ENCODE data around the gene GRAP. TPM values are rescaled to one million over a fixed set of nuclear protein-coding genes. Genes with fewer than 3 reads are reported as not detected.

The GRAP gene
- total RNA-seq, 4 donors from 2014 or later = 1.1 to 7.1 (median 4.1) TPM

DNA sequence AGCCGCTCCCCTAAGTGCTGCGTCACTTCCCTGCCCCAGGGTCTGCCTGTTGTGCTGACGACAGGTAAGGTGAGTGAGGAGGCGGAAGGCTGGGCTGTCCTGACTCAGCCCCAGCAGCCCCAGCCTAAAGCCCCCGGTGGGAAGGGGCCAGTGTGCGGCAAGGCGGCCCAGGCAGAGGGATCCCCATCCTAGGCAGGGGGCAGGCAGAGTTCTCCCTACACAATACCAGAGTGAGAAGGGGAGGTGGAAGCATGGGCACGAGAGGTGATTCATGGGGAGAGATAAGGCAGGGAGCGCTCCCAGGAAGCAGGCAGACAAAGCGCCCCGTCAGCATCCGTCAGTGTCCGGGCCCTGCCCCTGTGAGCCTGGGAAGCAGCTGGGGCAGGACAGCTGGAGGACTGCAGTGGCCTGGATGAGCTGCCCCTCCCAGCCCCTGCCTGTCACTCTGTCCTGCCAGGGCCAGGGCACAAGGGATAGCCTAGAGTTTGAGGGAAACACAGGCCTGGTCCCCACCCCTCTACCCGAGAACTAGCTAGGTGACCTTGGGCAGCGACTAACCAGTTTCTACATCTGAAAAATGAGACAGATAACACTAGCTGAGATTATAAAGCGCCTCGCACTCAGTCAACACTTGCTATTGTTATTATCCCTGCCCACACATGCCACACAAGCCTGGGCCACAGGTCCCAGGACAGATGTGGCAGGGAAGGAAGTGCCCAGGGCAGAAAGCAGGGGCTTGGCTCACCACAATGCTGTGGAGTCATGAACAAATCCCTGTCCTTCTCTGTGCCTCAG is 46.0 kb downstream of the GRAP start:
- Histone ChIP-seq H3K4me3 (no peak overlapping the region), H3K27me3 (no peaks in the 10 kb centered on the region), H3K27ac (no peak overlapping the region), H3K9me3 (peaks cover 0 to 11% (median 0%) of the 10 kb centered on the region in 3 donors), H3K4me1 (peaks cover 0 to 29% (median 0%) of the 10 kb centered on the region in 3 donors), H3K36me3 (no peaks in the 10 kb centered on the region)
- no peak for TF ChIP-seq EP300 (IDR thresholded peaks at IDR 0.05)
- TF ChIP-seq POLR2A (IDR thresholded peaks at IDR 0.05) = no peak
- TF ChIP-seq, protein P1, sequence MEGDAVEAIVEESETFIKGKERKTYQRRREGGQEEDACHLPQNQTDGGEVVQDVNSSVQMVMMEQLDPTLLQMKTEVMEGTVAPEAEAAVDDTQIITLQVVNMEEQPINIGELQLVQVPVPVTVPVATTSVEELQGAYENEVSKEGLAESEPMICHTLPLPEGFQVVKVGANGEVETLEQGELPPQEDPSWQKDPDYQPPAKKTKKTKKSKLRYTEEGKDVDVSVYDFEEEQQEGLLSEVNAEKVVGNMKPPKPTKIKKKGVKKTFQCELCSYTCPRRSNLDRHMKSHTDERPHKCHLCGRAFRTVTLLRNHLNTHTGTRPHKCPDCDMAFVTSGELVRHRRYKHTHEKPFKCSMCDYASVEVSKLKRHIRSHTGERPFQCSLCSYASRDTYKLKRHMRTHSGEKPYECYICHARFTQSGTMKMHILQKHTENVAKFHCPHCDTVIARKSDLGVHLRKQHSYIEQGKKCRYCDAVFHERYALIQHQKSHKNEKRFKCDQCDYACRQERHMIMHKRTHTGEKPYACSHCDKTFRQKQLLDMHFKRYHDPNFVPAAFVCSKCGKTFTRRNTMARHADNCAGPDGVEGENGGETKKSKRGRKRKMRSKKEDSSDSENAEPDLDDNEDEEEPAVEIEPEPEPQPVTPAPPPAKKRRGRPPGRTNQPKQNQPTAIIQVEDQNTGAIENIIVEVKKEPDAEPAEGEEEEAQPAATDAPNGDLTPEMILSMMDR (IDR thresholded peaks at IDR 0.05) = no peak
- no peak for TF ChIP-seq POLR2AphosphoS5 (IDR thresholded peaks at IDR 0.05)
- 70 to 90% methylated on average over 2 to 4 of the region's 17 CpGs for WGBS, 2 donors (ENCODE audit: low coverage in 1 of 2)
- ATAC-seq = no peak

DNA sequence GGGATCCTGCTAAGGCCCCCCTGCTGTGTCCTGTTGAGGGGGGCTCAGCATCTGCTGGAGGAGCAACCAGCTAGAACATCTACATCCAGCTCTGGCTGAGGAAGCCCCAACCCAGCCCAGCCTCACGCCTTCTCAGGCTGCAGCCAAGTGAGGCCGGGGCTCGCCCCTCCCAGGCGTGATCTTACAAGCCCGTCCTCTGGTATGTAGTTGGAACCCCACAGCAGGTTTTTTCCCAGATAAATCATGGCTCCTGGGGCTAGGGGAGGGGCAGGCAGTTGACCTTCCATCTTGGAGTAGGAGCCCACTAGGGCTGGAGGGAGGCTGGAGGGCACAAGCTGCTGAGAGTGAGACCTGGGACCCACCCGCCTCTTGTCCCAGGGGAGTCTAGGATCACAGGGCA is 46.8 kb downstream of the GRAP start:
- ATAC-seq = no peak
- no peak overlapping the region for H3K4me3 ChIP-seq
- H3K9me3 ChIP-seq = peaks cover 0 to 16% (median 0%) of the 10 kb centered on the region in 3 donors
- TF ChIP-seq EP300 (IDR thresholded peaks at IDR 0.05) (no peak), POLR2AphosphoS5 (IDR thresholded peaks at IDR 0.05) (no peak), POLR2A (IDR thresholded peaks at IDR 0.05) (no peak)
- TF ChIP-seq, protein P1 (IDR thresholded peaks at IDR 0.05) = no peak
- no peaks in the 10 kb centered on the region for H3K27me3 ChIP-seq
- H3K27ac ChIP-seq = no peak overlapping the region
- WGBS, 2 donors (ENCODE audit: low coverage in 1 of 2) = no CpG with 5 or more reads among the region's 6 CpGs
- peaks cover 0 to 25% (median 0%) of the 10 kb centered on the region in 3 donors for H3K4me1 ChIP-seq
- H3K36me3 ChIP-seq = no peaks in the 10 kb centered on the region

DNA sequence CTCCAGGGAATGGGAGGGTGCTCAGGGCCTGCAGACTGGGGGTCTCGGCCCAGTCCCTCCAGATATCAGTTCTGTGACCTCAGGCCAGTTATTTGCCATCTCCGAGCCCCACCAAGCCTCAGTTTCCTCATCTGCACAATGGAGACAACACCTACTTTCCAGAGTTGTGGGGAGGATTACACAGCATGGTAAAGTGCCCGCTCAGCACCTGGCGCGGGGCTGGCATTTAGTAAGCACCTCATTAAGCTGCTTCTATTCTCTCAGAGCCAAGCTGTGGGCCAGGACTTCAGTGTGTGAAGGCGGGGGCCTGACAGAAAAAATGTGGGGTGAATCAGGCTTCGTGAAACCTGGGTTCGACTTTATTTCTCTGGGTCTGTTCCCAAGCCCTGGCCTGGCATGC is 47.4 kb downstream of the GRAP start:
- Histone ChIP-seq H3K9me3 (peaks cover 0 to 16% (median 0%) of the 10 kb centered on the region in 3 donors), H3K36me3 (no peaks in the 10 kb centered on the region), H3K27me3 (no peaks in the 10 kb centered on the region), H3K27ac (no peak overlapping the region), H3K4me1 (peaks cover 0 to 20% (median 0%) of the 10 kb centered on the region in 3 donors), H3K4me3 (no peak overlapping the region)
- 94 to 98% methylated on average over 3 to 8 of the region's 8 CpGs for WGBS, 2 donors (ENCODE audit: low coverage in 1 of 2)
- no peak for ATAC-seq
- no peak for TF ChIP-seq POLR2AphosphoS5 (IDR thresholded peaks at IDR 0.05)
- no peak for TF ChIP-seq POLR2A (IDR thresholded peaks at IDR 0.05)

DNA sequence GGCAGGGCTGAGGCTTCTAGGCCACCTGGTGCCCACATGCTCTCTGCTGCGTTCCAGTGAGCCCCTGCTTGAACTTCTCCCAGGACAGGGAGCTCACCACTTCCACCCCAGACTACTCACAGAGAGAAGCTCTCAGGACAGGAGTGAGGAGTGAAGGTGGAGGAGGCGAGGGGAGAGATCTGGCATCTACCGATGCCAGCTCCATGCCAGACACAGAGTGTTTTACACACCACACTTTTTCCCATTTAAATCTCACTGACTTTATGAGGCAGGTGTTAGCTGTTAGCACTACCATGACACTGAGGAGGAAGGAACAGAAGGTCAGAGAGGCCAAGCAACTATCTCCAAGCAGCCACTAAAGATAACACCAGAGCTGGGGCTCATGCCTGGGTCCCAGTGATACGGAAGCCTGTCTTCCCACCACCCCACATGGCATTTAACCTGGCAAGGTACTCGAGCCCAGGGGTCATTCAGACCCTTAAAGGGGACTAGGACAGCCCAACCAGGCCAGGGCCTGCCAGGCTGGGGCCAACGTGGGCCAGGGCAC is 49.0 kb downstream of the GRAP start:
- TF ChIP-seq POLR2AphosphoS5 (IDR thresholded peaks at IDR 0.05) (no peak), EP300 (IDR thresholded peaks at IDR 0.05) (no peak), POLR2A (IDR thresholded peaks at IDR 0.05) (no peak)
- TF ChIP-seq, protein P1 (IDR thresholded peaks at IDR 0.05) = no peak
- H3K36me3 ChIP-seq = no peaks in the 10 kb centered on the region
- H3K27me3 ChIP-seq = no peaks in the 10 kb centered on the region
- H3K4me3 ChIP-seq = no peak overlapping the region
- no peak for ATAC-seq
- H3K27ac ChIP-seq = no peak overlapping the region
- H3K9me3 ChIP-seq = peaks cover 0 to 16% (median 0%) of the 10 kb centered on the region in 3 donors
- WGBS, 2 donors (ENCODE audit: low coverage in 1 of 2) = 90 to 100% methylated on average over 1 to 4 of the region's 6 CpGs
- H3K4me1 ChIP-seq = peaks cover 0 to 3% (median 0%) of the 10 kb centered on the region in 3 donors

DNA sequence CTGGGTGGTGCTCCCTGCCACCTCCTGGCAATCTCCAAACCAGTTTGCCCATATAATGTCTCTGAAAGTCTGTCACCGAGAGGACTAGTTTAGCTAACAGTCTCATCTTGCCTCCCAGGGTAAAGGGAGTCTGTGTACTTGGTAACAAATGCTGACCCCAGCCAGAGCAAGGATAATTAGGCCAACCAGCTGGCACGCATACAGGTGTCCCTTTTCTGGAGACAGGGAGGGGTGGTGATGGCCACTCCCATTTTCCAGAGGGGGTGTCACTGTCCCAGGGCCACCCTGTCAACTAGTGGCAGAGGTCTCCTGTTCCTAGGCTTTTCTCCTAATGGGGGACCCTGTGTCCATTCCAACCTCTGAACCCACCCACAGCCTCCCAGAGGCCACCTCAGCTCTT is 50.3 kb downstream of the GRAP start:
- no CpG with 5 or more reads among the region's 2 CpGs for WGBS, 2 donors (ENCODE audit: low coverage in 1 of 2)

More for the DNA sequence above, 50.3 kb downstream of the GRAP start:
- no peaks in the 10 kb centered on the region for H3K27me3 ChIP-seq
- ATAC-seq = no peak
- TF ChIP-seq EP300 (IDR thresholded peaks at IDR 0.05) (no peak), POLR2A (IDR thresholded peaks at IDR 0.05) (no peak)
- TF ChIP-seq, protein P1 (IDR thresholded peaks at IDR 0.05) = no peak
- H3K9me3 ChIP-seq = peaks cover 0 to 16% (median 0%) of the 10 kb centered on the region in 3 donors
- H3K27ac ChIP-seq = no peak overlapping the region
- H3K4me3 ChIP-seq = no peak overlapping the region
- H3K4me1 ChIP-seq = no peaks in the 10 kb centered on the region
- H3K36me3 ChIP-seq = no peaks in the 10 kb centered on the region

Measured in gastroesophageal sphincter (tissue), 4 donors.